Measurements from ENCODE around the gene CAMK1D.

Gene CAMK1D

DNA sequence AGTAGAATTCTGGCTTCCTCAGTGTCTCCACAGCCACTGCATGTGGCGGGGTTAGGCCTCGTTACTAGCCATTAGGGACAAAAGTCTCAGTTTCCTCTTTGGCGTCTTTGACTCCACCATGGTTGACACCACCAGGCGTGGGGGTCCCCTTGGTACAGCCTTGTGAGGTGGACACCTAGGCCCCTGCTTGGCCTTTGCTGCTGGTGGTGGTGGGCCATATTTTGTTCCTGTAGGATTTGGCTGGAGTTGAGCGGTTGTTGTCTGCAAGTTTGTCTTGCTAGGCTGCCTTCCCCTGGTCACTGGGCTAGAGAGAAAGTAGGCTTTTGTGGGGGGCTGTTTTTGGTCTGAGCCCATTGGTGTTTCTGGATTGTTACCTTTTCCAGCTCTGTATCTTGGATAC, 272.7 kb downstream of the CAMK1D start:
- no peak for TF ChIP-seq EZH2 (IDR thresholded peaks at IDR 0.05; ENCODE audit: borderline replicate concordance, low read depth, low read length, severe bottlenecking)
- TF ChIP-seq CTCF (IDR thresholded peaks at IDR 0.05; ENCODE audit: borderline replicate concordance, extremely low read depth, low read length, poor library complexity, severe bottlenecking), result no peak
- Histone ChIP-seq H3K9ac (ENCODE audit: low read depth, low read length) (no peak overlapping the region), H3K79me2 (ENCODE audit: insufficient read depth, low read length) (no peaks in the 10 kb centered on the region), H3K4me2 (ENCODE audit: insufficient read depth, low read length) (no peak overlapping the region), H3K4me3 (ENCODE audit: low read depth in 1 of 2, low read length in 2 of 2) (no peak overlapping the region), H3K27me3 (ENCODE audit: insufficient read depth, low read length, poor library complexity) (no peaks in the 10 kb centered on the region), H2AFZ (ENCODE audit: low read depth, low read length) (no peak overlapping the region), H4K20me1 (ENCODE audit: insufficient read depth, low read length) (no peaks in the 10 kb centered on the region), H3K27ac (ENCODE audit: low read length) (no peak overlapping the region), H3K4me1 (ENCODE audit: insufficient read depth, low read length) (no peaks in the 10 kb centered on the region), H3K9me3 (ENCODE audit: insufficient read depth, low read length, severe bottlenecking) (no peaks in the 10 kb centered on the region), H3K36me3 (ENCODE audit: insufficient read depth, low read length) (no peaks in the 10 kb centered on the region)
- DNase-seq (no peak), ATAC-seq (ENCODE audit: insufficient read depth, low read depth) (no peak)

- Histone ChIP-seq H3K9ac (ENCODE audit: low read depth, low read length) (no peak overlapping the region), H3K36me3 (ENCODE audit: insufficient read depth, low read length) (no peaks in the 10 kb centered on the region), H3K4me3 (ENCODE audit: low read depth in 1 of 2, low read length in 2 of 2) (no peak overlapping the region), H3K27me3 (ENCODE audit: insufficient read depth, low read length, poor library complexity) (no peaks in the 10 kb centered on the region), H4K20me1 (ENCODE audit: insufficient read depth, low read length) (no peaks in the 10 kb centered on the region), H3K79me2 (ENCODE audit: insufficient read depth, low read length) (no peaks in the 10 kb centered on the region), H3K4me2 (ENCODE audit: insufficient read depth, low read length) (no peak overlapping the region), H2AFZ (ENCODE audit: low read depth, low read length) (no peak overlapping the region), H3K9me3 (ENCODE audit: insufficient read depth, low read length, severe bottlenecking) (no peaks in the 10 kb centered on the region), H3K27ac (ENCODE audit: low read length) (no peak overlapping the region), H3K4me1 (ENCODE audit: insufficient read depth, low read length) (no peaks in the 10 kb centered on the region)
- DNase-seq, result no peak
- TF ChIP-seq CTCF (IDR thresholded peaks at IDR 0.05; ENCODE audit: borderline replicate concordance, extremely low read depth, low read length, poor library complexity, severe bottlenecking) (no peak), EZH2 (IDR thresholded peaks at IDR 0.05; ENCODE audit: borderline replicate concordance, low read depth, low read length, severe bottlenecking) (no peak)
- ATAC-seq (ENCODE audit: insufficient read depth, low read depth), result no peak
Observed at GRCh38 chr10:12622691-12623090, 273.3 kb downstream of the CAMK1D start.

- no peak for DNase-seq
- no peak for ATAC-seq (ENCODE audit: insufficient read depth, low read depth)
- Histone ChIP-seq H4K20me1 (ENCODE audit: insufficient read depth, low read length) (no peaks in the 10 kb centered on the region), H3K27ac (ENCODE audit: low read length) (no peak overlapping the region), H3K4me3 (ENCODE audit: low read depth in 1 of 2, low read length in 2 of 2) (no peak overlapping the region), H3K27me3 (ENCODE audit: insufficient read depth, low read length, poor library complexity) (no peaks in the 10 kb centered on the region), H3K9me3 (ENCODE audit: insufficient read depth, low read length, severe bottlenecking) (no peaks in the 10 kb centered on the region), H3K9ac (ENCODE audit: low read depth, low read length) (no peak overlapping the region), H3K4me2 (ENCODE audit: insufficient read depth, low read length) (no peak overlapping the region), H3K79me2 (ENCODE audit: insufficient read depth, low read length) (no peaks in the 10 kb centered on the region), H3K4me1 (ENCODE audit: insufficient read depth, low read length) (no peaks in the 10 kb centered on the region), H2AFZ (ENCODE audit: low read depth, low read length) (no peak overlapping the region), H3K36me3 (ENCODE audit: insufficient read depth, low read length) (no peaks in the 10 kb centered on the region)
- TF ChIP-seq EZH2 (IDR thresholded peaks at IDR 0.05; ENCODE audit: borderline replicate concordance, low read depth, low read length, severe bottlenecking), result no peak
- TF ChIP-seq CTCF (IDR thresholded peaks at IDR 0.05; ENCODE audit: borderline replicate concordance, extremely low read depth, low read length, poor library complexity, severe bottlenecking), result no peak
Observed at GRCh38 chr10:12625393-12626023, 276.2 kb downstream of the CAMK1D start.

All from DND-41 (cell line).